Measurements from ENCODE around the gene RUNX1.
A peak's percentile ranks its signal among the peaks of the same experiment; 100 is the strongest.

The RUNX1 gene

DNA sequence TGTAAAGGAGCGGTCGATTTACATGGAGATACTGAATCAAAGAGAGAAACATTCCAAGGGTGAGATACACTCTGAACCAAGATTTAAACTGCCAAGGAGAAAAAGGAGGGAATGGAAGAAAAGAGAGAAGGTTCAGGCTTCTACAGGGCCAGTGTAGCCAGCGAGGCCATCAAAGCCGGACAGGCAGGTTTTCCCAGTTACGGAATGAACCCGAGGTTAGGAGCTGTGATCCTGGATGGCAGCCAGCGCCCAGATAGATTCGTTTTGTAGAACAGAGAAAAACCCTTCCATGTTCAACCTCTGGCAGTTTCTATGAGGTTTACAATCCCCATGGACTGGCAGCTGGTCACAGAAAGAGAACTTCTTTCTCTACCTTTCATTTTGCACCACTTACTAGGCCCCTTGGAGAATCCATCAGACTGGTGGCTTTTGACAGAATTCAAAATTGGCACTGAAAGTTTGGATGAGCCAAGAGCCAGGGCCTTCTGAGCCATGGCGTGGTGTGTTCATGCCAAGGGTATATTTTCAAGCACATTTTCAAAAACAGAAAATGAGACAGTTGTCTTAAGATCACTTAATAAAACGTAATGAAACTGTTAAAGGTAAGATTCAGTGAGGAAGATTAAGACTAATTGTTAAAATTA lies 171.5 kb downstream of the RUNX1 start:
- no peak for DNase-seq

DNA sequence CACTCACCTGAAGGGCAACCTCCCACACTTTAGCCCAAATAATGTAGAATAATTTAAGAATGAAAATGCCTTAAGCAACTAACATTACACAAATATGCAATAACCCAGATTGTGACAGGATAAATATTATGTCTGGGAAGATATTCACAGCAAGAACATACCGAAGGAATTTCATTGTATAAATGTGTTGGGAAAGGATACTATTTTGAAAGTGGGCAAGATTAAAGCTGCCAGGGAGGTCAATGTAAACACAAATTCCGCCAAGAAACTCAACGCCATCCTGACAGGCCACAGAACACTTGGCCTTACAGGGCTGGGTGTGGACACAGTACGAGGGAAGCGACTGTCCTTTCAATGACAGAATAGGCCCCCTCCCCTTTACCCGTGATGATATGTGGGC lies 173.3 kb downstream of the RUNX1 start:
- peak; percentile 50 for DNase-seq

GRCh38 chr21:34874684-34875513 lies 174.2 kb downstream of the RUNX1 start:
- DNase-seq: no peak

- no peak for DNase-seq
Observed at GRCh38 chr21:34871026-34871908, 177.8 kb downstream of the RUNX1 start.

DNA sequence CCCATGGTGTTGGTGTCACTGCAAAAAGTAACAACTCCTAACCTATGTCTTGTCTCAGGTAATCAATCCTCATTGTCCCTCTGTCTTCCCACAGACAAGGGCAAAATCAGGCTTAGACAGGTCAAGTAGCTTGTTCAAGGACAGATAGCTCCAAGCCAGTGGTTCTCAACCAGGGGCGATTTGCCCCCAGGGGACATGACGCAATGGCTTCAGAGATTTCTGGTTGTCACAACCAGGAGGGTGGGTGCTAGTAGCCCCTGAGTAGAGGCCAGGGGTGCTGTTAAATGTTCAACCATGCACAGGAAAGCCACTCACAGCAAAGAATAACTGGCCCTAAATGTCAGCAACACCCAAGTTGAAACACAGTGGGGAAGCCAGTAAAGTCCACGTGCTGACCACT lies 178.9 kb downstream of the RUNX1 start:
- DNase-seq: no peak

DNA sequence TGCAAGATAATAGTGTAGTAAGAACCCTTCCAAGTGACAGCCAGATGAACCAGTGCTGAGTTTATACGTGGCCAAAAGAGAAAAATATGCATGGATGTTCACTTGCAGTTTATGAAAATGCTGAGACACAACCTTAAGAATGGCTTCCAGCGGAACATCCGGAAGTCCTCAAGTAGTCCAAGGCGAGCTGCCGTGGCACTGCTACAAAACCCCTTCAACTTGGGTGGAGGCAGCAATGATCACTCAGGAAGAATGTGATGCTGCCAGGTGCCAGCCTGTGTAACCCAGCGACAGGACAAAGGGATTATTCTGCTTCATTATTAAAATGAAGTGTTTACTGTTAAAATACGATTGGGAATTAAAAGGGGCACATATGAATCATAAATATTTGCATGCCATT lies 179.6 kb downstream of the RUNX1 start:
- no peak for DNase-seq

DNA sequence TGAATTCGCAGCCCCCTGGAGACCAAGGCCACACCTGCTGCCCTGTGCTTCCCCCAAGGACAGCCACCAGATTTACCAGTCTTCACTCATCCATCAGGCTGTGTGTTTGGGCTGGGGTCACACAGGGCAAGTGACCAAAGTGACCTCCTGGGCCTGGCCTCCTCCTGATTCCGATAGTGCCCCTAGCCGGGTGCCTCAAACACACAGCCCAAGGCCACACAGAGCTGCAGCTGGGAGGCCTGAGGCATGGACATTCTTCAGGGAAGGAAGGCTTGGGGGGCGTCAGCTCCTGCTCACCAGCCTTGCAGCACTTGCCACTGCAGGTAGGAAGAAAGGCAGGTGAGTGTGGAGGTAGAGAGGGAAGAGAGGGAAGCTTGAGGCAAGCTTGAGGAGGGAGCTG lies 181.3 kb downstream of the RUNX1 start:
- DNase-seq: no peak

- DNase-seq: no peak
Observed at GRCh38 chr21:34865400-34866241, 183.5 kb downstream of the RUNX1 start.

GRCh38 chr21:34864370-34865149 lies 184.5 kb downstream of the RUNX1 start:
- no peak for DNase-seq

DNA sequence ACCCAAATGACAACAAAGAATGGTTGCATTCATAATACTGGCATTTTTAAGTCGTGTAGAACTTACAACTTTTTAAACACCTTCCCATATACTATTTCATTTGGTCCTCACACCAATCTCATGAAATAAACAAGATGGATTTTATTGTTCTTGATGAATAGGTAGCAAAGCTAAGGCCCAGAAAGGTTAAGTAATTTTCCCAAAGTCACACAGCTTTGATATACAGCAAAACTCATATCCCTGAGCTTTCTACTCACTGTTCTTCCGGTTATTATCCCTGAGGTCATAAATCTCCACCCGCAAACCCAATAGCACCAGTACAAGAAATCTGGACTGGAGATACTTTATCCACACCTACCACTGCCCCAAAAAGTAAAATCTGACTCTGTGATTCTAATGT lies 186.2 kb downstream of the RUNX1 start:
- DNase-seq: no peak

DNA sequence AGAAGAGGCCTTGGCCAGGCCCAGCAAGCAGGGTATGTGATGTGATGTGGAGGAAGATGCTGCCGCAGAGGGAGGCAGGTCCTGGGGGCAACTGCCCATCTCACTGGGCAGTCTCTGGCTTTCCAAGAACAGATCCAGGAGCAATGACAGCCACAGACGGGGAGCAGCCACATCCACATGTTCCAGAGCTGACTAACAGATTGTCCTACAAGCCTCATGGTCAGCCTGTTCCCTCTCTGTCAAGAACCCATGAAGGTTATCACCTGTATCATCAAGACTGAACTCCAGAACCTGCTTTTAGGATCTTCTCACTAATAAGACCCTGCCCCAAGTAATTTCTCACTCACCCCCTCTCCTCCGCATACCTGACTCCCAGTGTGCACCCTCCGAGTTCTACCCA lies 187.8 kb downstream of the RUNX1 start:
- no peak for DNase-seq

DNA sequence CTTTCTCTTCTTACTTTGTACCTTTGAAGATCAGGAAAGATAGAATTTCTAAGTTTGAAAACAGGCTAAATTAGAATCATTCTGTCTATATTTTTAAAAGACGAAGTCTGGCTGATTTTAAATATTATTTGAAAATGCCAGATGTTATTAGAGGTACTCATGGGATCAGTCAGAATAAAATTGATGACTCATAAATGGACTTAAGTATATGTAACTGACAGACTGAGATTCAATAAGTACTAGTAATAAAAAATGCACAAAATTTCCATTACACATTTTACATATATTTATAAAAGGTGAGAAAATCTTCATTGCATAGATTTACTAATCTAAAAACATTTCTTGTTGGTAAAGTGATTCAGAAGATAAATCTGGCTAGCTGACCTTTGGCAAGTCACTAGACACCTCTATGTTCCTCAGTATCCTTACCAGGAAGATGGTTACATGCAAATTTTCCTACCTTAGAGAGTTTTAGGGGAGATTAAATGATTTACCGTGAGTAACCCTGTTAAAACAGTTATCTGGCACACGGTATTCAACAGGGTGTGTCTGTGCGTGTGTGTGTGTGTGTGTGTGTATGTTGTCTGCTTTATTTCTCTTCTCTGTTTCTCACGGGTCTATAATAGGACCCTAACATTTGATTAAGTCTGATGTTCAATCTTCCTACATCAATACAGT lies 189.0 kb downstream of the RUNX1 start:
- no peak for DNase-seq

- no peak for DNase-seq
Observed at GRCh38 chr21:34858559-34858958, 190.5 kb downstream of the RUNX1 start.

- no peak for DNase-seq
Observed at GRCh38 chr21:34857874-34858273, 191.2 kb downstream of the RUNX1 start.

GRCh38 chr21:34857122-34857713 lies 191.9 kb downstream of the RUNX1 start:
- no peak for DNase-seq

GRCh38 chr21:34852448-34852847 lies 196.7 kb downstream of the RUNX1 start:
- no peak for DNase-seq

- DNase-seq: no peak
Observed at GRCh38 chr21:34850166-34850690, 198.9 kb downstream of the RUNX1 start.

DNA sequence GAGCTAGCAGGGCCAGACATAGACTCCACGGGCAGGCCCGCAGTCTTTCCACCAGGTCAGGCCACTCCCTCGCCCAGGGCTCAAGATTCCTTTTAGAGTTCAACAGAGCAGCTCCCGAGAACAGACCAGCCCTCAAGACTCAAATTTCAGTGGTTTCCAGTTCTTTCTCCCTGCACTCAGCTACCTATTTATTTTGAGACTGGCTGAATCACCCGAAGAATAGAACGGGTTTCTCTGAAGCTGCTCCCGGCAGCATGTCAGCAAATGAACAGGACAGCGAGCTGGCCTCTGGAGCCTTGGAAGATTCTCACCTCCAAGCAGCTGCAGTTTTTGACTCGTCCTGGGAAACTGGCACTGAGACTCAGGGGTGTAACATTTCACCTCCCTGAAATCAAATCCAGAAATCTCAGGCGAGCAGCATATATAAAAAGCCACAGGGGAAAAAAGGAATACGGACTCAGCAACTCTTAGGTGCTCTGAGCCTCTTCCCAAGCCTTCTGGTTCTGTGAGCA lies 202.4 kb downstream of the RUNX1 start:
- DNase-seq: peak; percentile 75

- peak; percentile 83 for DNase-seq
Observed at GRCh38 chr21:34845521-34846451, 203.3 kb downstream of the RUNX1 start.
